Stimulated activated CD8-positive, alpha-beta memory T cell treated with anti-CD3 and anti-CD28 coated beads, Interleukin-4, amount 100 ng/mL, for 1 hour (primary cell): ENCODE measurements around the gene ANKHD1.

ENCODE experiments used
- DNase-seq, 2 donors: peaks; one replicate each; pipeline ENCODE4 v3.0.0-alpha.2; 2020; ENCODE audit warnings: low read depth in 2 of 2, low spot score in 1 of 2

Gene ANKHD1

DNA sequence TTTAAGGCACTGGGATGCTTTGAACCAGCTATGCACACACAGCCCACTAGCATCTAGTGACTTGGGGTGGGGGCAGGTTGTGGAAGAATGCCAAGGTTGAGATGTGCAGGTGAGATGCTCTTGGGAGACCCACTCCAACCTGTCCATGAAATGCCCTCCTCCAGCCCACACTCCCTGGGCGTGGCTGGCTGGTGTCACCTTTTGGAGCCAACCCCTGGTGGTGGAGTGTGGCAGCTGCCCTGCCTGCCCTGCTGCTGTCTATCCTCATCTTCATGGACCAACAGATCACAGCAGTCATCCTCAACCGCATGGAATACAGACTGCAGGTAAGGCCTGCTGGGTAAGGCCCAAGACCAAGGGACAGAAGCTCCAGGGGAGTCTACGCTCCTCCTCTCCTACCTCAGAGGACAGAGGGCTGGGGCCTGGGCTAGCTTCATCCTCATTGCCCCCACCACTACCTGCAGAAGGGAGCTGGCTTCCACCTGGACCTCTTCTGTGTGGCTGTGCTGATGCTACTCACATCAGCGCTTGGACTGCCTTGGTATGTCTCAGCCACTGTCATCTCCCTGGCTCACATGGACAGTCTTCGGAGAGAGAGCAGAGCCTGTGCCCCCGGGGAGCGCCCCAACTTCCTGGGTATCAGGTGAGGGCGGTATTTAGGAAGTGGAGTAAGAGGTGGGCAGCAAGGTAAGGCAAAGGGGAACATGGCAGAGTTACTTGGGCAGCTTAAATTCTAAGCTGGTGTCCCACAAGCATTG is 34.2 kb upstream of the ANKHD1 start:
- no peak for DNase-seq

GRCh38 chr5:140371356-140372151 is 30.1 kb upstream of the ANKHD1 start:
- DNase-seq: no peak

GRCh38 chr5:140372971-140373487 is 28.6 kb upstream of the ANKHD1 start:
- DNase-seq: peak in 1 of 2 donors; percentile 11

GRCh38 chr5:140381351-140381750 is 20.3 kb upstream of the ANKHD1 start:
- no peak for DNase-seq

DNA sequence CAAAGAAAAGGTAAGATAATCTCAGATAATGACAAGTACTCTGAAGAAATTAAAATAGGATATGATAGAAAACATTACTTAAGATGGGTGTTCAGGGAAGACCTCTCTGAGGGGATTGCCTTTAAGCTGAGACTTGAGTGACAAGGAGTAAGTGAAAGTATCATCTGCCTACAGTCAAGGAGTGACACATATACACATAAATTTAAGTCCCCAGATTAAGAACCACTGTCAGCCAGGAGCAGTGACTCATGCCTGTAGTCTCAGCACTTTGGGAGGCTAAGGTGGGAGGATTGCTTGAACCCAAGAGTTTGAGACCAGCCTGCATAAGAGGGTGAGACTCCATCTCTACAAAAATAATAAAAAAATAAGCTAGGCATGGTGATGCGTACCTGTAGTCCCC is 19.7 kb upstream of the ANKHD1 start:
- no peak for DNase-seq

DNA sequence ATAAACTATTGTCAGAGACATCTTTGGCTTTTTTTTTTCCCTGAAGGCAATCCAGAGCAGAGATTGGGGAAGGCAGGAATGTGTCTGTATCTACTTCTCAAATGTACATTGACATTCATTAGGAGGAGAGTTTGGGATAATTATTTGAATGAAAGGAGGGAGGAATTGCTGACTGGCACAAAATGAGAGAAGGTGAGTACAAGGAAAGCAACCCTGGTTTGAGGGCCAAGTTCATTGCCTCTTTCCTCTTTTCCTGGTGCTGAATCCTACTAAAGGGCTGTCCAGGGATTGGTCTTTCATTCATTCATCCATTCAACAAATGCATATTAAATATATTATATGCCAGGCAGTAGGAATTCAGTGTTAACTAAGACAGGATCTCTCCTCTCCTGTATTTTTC is 18.8 kb upstream of the ANKHD1 start:
- no peak for DNase-seq

DNA sequence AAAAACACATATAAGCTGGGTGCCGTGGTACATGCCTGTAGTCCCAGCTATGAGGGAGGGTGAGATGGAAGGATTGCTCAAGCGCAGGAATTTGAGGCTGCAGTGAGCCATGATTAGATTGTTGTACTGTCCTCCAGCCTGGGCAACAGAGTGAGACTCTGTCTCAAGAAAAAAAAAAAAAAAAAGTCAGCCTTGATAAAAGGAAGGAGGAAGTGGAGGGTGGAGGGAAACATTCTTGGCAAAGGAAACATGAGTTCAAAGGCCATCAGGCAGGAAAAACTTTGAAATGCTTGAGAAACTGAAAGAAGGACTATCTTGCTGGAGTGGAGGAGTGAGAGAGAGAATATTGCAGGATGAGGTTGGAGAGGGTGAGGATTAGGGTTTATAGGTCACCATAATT is 18.3 kb upstream of the ANKHD1 start:
- no peak for DNase-seq

DNA sequence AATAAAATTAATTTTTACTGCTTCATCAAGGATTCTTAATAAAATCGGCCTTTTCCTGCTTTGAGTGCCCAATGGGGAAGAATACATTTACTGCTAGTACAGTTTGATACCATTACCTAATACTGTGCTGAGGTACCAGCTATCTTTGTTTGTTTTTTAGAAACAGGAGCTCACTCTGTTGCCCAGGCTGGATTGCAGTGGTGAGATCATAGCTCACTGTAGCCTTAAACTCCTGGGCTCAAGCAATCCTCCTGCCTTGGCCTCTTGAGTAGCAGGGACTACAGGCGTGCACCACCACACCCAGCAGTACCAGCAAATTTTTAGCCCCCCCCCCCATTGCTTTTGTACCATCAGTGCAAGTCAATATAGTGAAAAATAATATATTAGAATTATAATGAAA is 13.6 kb upstream of the ANKHD1 start:
- no peak for DNase-seq

DNA sequence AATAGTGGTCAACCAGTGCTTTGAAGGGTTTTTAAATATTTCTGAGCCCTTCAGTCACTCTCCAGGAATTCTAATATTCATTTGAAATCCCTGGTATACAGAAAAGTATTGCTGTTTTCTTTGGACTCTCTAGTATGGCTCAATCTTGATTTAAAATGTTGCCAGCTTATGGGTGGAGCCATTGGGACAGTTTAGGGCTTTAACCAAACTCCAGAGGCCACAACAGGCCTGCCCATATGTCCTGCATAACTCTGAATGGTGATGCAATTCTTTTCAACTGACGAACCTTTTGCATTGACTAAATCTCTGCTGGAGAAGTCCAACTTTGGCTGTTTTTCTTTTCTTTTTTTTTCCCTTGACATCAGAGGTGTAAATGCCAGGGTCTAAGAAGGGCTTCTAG is 10.3 kb upstream of the ANKHD1 start:
- no peak for DNase-seq

DNA sequence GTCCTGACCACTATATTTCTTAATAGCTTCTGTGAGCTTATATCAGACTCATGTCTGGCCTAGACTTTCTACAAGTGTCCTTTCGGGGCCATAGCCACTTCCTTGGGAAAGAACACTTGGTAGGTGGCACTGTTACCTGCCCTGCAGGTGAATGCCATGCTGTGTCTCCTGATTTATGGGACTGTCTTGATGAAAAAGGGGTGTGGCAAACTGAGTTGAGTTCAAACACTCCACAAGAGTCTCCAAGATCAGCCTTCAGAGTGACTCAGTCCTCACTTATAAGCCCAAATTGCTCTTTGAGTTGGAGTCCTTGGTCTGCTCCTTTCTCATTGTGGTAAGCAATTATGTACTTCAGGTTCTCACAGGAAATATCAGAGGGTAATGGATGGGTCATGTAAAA is 9.9 kb upstream of the ANKHD1 start:
- no peak for DNase-seq

DNA sequence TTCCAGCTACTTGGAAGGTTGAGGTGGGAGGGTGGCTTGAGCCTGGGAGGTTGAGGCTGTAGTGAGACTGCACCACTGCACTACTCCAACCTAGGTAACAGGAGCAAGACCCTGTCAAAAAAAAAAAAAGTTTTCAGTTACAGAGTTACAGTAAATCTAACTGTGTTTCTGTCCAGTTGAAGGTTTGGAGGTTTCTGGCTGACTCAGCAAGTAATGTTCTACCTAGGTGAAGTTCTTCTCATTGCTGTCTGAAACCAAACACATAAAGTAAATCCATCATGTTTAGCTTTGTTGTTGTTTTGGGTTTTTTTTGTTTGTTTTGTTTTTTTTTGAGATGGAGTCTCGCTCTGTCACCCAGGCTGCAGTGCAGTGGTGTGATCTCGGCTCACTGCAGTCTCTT is 7.9 kb upstream of the ANKHD1 start:
- no peak for DNase-seq

GRCh38 chr5:140398379-140398811 is 3.2 kb upstream of the ANKHD1 start:
- no peak for DNase-seq

GRCh38 chr5:140399979-140400729 is 1.5 kb upstream of the ANKHD1 start:
- no peak for DNase-seq

DNA sequence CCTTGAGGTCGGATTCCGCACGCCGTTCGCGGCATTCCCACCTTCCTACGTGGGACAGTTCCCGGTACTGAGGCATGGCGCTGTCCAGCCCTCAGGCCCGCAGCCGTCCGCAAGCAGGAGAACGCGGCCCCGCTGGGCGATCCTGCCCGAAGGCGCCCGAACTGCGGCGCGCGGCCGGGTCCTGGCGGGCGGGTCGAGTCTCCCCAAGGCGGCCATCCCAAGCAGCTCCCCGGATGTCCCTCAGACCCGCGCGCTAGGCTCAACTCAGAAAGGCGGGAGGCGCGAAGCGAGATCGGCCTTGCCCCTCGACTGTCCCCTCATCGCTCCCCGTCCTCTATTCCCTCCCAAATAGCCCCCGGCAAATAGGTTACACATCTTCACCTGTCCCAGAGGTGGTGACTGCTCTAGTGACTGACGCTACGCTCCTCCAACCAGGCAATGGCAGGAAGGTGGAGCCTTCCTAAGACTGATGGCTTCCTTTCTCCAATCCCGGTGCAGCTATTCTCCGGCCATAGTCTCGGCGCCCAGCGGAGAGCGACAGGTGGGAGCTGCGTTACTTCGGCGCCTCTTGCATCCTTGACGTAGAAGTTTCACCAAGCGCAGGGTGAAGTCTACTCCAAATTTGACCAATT is 787 bp upstream of the ANKHD1 start:
- DNase-seq: peak in 1 of 2 donors; percentile 69

DNA sequence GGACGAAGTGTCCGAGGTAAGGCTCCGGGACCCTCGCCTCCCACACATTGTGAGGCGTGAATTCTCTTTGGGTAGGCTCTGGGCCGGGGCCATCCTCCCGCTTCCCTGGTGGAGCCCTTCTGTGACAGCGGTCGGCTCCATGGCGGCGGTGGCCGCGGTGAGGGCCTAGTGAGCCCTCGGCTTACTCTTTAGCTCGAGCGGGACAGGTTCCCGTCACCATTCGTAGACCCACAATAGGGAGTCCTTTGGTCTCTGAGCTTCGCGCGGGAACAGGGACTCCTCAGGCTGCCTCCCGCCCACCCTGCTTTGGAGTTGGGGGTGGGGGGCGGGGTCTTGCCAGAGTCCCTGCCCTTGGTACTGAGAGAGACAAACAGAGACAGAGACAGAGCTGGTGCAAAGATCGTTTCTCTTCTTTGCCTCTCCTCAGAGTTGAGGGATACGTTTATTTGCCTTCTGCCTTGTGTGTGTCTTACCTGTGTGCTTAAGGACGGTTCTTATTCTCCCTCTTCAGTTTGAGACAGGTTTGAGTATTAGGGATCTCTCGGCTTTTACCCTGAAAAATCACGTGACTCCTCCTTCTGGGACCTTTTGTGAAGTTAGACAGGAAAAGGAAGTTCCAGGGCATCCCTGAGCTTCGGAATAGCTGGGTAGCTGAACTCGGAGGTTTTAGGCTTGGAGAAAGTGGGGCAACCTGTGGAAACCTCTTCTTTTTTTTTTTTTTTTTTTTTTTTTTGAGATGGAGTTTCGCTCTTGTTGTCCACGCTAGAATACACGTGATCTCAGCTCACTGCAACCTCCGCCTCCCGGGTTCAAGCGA is 833 bp downstream of the ANKHD1 start:
- DNase-seq: peak in 1 of 2 donors; percentile 13

GRCh38 chr5:140403613-140404012 is 2.0 kb downstream of the ANKHD1 start:
- DNase-seq: no peak

- DNase-seq: no peak
Observed at GRCh38 chr5:140408750-140409241, 7.2 kb downstream of the ANKHD1 start.

- no peak for DNase-seq
Observed at GRCh38 chr5:140413230-140413629, 11.6 kb downstream of the ANKHD1 start.

- DNase-seq: no peak
Observed at GRCh38 chr5:140417235-140417634, 15.6 kb downstream of the ANKHD1 start.
